Left renal cortex interstitium (tissue), 4 donors: ENCODE measurements around the gene VAV2. TPM values are rescaled to one million over a fixed set of nuclear protein-coding genes. Genes with fewer than 3 reads are reported as not detected.
"Not testable (repeated sequence)": the region's sequence is repeated elsewhere in the genome, so short reads cannot be mapped to it uniquely, and the experiment has no call there.

Source experiments
- DNase-seq, 4 donors: peaks; one replicate each; pipeline ENCODE4 v3.0.0-alpha.2; 2013; ENCODE audit warnings: low read depth in 4 of 4, low spot score in 2 of 4, missing footprints in 1 of 4
- polyA plus RNA-seq, 4 donors: library from polyadenylated mRNA; unstranded; fragments of 120-200 nt; gene quantifications; one replicate each; pipeline ENCODE4 v1.2.1, GENCODE V29; 2013; ENCODE audit not compliant: insufficient read length in 4 of 4

VAV2 gene
- polyA plus RNA-seq, 4 donors, result 32.5 to 48.2 (median 38.4) TPM

DNA sequence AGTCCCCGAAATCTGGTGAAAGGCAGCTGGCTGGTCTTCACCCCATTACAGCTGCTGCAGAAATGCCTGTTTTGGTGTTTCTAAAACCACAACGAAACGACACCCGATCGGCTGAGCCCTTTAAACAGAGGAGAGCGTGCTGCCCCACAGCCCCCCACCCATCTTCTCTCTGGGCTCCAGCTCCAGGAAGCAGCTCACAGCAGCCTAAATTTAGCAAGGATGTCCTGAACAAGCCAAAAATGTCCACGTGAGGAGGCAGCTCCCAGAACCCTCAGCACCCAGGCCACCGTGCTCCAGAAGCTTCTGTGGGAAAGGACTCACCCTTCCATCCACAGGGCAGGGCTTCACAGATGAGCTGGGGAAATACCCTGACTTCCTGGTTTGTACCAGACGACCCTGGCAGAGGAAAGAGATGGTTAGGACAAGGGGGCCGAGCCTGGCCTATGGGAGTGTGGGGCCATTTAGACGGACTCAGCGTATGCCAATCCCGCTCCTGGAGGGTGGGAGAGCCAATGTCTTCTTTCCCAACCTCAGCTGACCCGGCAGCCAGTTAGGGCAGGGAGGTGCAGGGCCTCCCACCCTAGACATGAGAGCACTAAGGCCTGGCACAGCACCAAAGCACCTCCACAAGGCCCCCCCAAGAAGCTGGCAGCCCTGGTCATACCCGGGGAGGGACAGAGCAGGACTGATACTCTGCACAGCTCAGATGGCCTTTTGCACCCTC lies 214.9 kb downstream of the VAV2 start:
- no peak for DNase-seq

DNA sequence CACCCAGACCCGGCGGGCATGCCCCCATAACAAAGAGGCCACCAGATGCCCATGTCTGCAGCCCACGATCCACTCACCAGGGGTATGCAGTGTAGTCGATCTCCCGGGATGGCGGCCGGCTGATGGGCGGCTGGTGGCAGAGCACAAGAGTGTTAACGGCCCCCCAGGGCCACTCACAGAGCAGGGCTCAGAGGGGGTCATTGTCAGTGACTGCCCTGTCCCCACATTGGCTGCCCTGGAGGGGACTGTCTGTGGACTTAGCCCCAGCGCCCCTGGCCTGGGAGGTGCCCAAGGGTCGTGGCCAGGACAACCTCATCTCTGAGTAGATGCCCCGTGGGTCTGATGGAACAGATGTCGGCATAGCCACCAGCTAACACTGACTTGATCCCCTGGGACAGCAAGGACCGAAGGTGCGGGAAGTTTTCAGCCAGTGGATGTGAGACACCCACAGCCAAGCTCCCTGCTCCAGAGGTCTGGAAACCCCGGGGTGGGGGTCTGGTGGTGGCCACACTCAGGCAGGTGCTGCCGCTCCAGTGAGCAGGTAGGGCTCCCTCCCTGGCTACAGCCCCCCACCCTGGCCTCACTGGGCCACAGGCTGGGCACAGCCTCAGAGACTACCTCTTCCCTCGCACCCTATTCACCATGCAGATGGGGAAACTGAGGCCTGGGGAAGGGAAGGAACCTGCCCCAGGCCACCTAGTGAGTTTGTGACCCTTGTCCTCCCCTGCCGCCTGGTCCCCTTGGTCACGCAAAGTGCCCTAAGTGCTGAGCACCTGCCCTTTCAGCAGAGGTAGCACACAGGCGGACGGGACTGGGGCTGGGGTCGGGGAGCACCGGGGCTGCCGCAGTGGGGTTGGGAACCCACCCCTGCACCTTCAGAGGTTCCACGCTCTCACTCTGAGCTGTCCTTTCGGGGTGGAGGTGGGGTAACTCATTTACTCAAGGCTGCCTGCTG lies 215.9 kb downstream of the VAV2 start:
- no peak for DNase-seq

DNA sequence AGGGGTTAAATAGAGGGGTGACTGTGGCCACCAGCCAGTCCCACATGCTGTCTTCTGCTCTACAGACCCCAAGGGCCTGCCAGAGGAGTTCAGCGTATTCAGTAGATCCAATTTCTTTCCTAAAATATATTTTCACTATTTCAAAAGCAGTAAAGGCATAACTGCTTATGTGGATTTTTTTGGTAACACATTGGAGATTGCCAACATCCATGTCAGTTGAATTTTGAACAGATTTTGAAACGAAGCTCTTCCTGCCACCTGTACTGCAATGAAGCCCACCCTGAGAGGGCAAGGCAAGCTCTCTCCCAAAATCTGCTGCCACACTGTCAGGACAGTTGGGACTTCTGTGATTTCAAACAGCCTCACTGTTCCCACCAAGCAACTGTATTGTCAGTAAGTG lies 216.8 kb downstream of the VAV2 start:
- DNase-seq, result no peak

DNA sequence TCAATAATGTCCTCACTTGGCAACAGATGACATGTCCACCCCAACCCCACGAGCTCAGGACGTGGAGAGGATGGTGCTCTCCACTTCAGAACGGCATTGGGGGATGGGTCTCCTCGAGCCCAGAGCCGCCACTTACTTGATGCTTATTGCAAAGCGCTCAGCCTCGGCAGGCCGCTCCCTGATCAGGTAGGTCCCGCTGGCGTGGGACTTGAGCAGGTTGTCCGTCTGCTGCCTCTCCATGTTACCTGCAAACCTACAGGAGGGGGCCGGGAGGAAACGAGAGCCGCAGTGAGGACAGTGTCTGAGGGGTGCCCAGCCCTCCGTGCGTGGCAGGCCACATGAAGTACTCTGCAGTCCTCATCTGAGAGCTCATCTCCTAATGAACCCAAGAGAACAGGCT lies 217.3 kb downstream of the VAV2 start:
- DNase-seq, result no peak

DNA sequence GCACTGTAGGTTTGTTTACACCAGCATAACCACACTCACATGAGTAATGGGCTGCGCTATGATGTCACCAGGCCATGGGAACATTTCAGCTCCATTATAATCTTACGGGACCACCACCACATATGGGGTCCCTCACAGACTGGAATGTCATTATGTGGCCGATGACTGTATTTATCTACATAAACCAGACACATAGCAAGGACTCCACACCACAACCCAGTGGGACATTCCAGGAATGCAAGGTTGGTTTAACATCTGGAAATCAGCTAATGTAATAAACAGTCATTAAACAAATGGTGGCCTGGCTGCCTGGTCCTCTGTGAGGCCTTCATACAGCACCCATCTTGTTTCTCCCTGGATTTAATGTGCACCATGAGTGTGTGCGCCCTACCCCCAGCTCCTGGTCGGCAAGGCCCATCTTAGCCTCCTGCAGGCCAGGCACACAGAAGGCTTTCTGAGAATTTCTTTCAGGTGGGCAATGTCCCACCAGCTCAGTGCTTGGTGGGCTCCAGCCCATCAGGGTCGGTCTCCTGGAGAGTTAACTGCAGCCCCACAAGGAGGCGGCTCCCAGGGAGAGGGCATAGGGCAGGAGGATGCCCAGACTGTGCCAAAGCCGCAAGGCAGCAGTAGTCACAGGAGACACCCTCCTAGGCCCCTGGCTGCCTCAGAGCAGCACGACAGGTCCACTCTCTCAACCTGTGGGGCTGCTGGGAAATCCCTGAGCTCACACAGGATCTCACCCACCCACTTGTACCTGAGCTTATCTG lies 218.1 kb downstream of the VAV2 start:
- DNase-seq, result no peak

DNA sequence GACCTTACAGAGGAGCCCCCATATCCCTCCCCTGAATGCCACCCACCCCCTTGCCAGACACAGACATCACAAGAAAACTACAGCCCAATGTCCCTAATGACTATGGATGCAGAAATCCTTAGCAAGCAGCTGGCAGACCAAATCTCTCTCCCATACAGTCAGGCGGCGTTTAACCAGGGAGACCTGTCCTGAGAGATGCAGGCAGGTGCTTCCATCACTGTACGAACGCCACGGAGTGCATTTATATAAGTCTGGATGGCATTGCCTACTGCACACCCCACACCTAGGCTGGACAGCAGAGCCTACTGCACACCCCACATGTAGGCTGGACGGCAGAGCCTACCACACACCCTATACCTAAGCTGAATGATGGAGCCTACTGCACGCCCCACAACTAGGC lies 219.5 kb downstream of the VAV2 start:
- DNase-seq, result no peak

DNA sequence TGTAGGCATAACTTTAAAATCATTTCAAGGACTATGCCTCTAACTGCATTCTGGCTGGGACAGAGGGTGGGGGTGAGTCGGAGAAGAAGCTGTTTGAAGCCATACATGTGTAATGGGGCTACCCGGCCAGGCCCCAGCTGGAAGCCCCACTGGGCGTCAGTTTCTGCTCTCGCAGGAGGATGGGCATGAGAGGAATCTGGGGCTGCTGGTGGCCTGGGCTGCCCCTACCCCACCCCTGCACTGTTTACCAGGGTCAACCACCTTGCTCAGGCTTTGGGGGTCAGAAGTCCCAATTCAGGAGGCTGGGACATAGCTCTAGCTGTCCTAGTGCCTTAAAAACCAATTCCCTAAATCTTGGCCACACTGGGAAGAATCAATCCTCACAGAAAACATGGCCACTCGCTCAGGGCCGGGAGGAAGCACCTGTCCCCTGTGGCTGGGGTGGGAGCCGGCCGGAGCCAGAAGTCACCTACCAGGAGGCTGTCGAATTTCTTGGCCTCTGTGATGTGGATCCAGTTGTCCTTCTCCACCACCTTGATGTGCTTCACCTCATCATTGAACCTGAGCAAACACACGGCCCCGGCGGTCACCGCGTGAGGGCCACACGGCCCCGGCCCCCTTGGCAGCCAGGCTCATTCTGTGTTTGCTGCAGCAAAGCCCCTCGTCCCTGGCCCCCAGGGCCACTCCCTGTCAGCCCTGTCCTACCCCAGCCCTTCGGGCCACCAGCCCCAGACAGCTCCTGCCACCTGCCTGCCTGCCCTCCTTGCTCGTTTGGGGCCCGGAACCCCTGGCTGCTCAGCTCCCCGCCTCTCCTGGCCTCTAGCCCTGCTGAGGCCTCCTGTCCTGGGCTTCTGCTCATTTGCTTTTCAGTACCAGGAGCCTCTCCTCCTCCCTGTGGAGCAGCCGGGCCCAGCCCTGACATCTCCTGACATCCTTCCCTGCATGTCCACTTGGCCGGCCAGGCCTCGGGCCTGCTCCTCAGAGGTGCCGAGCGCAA lies 220.3 kb downstream of the VAV2 start:
- DNase-seq, result no peak

DNA sequence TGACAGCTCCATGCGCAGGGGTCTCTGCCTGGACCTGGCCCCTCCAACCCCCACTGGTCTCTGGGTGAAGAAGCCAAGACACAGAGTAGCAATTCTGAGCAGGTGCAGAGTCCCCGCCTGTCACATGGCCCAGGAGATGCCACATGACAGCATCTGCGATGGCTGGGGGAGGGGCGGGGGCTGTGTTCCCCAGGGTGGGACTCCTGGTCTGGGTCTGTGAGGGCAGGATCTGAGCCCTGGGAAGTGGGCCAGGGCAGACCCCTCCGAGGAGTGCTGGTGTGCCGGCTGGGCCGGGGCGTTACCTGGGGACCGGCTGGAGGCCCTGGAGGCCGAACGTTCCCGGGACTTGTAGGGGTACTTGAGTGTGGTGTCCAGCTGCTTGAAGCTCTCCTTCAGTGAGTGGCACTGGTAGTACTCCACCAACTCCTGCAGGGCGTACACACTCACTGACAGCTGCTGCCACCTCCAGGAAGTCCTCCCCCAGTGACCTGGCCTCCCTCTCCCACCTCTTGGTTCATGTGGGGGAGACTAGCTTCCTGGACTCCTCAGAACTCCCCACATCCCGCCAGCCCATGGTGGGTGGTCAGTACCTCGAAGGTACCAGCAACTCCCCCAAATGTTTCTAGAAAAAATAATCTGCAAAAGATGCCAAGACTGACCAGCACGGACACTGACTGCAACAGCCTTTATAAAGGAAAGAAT lies 221.9 kb downstream of the VAV2 start:
- no peak for DNase-seq

DNA sequence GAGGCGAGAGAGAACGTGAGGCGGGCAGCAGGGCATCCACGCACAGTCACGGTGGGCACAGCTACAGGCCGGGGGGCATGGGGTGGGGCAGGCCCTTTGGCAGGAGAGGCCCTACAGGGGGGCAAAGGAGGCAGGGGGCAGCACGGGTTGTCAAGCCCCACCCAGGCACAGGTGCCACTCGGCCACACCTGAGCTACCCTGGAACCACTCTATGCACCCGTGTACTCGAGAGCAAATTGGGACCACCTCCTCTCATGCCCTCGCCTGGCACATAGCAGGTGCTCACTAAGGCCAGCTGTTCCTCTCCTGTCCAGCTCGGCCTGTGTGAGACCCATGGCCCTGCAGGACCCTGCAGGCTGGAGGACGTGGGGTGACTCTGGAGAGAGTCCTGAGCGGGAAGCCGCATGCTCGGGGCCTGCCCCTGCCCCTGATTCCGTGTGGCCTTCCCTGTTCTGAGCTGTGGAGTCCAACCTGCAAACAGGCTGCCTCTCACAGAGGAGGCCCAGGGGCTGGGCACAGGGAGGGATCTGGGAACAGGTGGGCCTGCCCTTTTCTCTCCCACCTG lies 222.5 kb downstream of the VAV2 start:
- no peak for DNase-seq

DNA sequence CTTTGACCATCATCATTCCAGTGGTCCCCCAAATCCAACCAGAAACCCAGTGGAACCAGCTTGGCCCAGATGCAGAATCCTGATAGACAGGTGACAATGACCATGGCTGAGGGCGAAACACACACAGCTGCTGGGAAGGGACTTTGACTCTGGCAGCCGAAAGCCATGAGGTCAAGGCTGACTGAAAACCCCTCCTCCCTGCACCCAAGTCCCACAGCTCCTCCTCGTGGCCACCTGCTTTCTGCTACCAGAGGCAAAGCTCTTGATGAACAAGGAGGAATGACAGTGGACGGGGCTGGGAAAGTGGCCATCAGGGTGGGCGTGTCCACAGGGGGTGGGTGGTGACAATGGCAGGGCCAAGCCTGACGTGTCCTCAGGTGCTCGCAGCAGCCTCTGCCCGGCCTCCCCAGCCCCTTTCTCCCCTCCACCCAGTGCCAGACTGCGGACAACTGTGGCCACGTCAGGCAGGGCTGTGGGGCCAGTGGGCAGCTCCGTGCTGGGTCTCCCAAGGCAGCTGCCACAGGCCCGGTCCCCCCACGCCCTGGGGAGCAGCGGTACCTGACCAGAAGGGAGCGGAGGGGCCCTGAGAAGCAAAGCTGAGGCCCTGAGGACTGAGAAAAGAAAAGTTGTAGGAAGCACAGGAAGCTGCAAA lies 223.1 kb downstream of the VAV2 start:
- no peak for DNase-seq

DNA sequence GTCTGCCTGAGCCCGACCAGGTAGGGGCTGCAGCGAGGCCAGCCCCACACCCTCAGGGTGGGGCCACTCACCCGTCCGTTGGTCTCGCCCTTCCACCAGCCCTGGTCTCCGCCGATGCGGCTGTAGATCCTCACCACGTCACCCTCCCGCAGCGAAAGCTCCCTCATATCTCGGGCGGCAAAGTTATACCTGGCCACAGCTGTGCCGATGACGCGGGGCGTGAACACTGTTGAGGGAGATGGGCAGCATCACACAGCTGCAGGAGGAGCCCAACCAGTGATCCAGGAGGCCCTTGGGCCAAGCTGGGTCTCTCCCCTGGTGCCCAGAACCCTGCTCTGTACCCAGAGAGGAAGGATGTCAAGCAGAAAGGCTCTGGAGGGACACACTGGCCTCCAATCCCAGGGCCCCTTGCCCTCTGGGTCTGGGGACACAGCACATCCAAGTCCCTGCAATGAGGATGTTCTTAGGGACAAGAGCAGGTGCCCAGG lies 223.7 kb downstream of the VAV2 start:
- no peak for DNase-seq

DNA sequence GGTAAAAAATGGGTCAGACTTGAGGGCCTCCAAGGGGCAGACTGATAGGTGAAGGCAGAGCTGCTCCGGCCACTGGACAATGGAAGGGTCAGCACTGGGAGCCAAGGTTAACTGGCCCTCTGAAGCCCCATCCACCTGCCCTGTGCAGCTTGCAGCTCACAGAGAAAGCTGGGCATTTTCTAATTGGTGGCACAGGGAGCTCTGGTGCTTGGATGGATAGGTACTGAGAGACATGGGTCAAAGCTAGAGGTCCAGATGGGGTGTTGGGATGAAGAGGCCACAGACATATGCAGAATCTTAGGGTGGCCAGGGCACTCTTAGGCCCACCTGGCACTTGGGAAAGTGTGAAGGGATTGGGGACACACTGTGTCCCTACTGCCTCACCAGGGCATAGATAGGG lies 224.5 kb downstream of the VAV2 start:
- DNase-seq, result no peak

DNA sequence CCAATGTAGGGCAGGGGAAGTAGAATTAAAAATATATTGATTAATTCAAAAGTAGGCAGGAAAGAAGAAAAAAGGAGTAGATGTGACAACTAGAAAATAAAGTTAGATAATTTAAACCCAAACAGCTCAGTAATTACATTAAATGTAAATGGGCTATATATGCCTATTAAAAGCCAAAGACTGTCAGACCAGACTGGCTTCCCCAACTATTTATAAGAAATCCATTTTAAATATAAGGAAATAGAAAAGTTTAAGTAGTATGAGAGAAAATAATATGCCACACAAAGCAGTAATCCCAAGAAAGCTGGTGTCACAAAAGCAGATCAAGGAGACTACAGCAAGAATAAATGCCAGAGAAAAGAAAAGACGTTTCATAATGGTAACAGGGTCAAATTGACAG lies 225.1 kb downstream of the VAV2 start:
- DNase-seq, result no peak

DNA sequence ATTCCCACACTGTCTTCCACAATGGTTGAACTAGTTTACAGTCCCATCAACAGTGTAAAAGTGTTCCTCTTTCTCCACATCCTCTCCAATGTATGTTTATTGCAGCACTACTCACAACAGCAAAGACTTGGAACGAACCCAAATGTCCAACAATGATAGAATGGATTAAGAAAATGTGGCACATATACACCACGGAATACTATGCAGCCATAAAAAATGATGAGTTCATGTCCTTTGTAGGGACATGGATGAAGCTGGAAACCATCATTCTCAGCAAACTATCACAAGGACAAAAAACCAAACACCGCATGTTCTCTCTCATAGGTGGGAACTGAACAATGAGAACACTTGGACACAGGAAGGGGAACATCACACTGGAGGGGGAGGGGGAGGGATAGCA lies 225.9 kb downstream of the VAV2 start:
- not testable (repeated sequence) for DNase-seq

DNA sequence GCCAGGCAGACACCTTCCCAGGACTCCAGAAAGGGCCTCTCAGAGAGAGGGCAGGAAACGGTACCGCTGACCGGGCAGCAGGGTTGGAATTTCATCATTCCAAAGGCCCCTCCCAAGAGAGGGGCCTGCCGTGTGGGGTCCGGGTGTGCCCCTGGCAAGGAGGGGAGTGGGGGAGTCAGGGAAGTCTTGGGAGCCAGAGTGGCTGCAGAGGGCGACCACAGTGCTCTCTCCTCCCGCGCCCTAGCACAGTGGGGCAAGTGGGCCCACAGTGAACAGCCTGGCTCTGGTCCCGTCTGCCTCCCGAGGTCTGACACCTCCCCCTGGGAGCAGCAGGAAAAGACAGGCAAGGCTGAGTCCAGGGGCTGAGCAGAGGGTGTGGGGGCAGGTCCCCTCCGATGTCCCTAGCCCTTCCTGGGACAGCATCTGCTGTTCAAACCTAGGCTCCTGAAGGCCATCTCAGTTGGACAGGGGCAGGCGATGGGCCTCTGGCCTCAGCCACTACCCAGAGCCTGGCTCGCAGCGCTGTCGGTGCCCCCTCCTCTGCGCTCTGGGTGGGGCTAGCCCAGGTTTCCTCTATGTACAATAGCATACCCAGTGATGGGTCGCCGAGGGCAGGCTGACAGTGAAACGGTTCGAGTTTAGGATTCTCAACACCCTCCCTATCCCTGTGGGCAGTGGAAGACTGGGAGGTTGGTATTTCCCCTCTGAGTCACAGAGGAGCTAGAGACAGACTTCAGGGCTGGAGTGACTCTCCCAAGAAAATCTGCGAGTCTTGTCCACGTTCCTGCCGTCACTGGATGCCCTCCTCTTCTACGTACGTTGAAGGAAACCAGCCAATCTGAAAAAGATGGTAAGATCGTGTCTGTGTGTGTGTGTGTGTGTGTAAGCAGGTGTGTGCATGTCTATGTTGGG lies 228.6 kb downstream of the VAV2 start:
- DNase-seq, result no peak

DNA sequence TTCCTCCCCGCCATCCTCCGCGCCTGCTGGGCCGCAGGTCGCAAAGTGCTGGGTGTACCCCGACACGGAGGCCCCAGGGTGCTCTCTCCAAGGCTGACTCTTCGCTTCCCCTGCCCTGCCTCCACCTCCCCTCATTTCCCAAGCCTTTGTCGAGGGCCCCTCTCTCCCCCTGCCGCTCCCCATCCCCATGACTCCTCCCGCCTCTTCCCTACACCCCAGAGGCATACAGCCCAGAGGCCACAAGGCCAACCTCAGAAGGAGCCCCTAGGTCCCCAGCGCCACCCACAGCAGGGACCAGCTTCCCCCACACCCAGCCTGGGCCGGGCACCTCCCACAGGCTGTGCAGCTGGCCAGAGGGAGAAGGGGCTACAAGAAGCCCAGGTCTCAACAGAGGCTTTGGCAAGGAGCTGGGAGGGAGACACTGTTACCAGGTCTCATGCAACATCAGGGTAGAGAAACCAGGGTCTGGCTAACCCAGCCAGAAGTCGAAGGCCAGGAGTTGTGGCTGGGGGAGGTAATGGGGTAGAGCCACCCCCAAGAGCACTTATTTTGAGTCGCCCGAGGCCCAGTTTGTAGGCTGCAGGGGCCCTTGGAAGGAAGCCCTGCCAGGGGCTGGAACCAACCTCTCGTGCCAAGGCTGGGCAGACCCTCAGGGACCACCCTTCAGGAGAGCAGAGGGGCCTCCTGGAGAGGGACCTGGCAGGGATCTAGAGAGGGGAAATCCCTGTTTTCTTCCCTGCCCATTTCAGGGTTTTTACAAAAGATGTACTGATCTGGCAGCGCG lies 229.4 kb downstream of the VAV2 start:
- DNase-seq, result no peak
